Measurements from ENCODE around the gene GRM4.

DNA sequence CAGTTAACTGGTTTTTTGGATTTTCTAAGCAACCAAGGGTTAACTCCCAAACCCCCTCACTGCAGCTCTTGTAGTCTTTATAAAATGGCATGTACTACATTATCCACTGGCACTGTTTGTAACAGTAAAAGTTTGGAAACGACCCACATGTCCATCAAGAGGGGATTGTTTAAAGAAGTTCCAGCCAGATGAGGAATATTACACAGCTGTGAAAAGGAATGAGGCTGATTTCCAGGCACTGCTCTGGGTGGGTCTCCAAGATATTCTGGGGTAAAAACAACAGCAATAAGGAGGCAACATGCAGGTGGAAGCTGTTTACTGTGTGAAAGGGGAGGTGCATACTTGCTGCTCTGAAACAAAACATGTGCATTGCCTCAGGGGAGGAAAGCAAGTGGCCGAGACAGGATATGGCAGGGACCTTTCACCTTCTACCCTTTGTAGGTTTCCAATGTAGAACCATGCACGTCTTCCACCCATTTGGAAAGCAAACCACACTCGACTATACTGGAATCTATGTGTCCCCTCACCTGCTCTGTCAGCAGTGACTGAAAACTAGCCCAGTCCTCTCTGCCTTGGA lies 51.9 kb downstream of the GRM4 start:
- TF ChIP-seq POLR2A (IDR thresholded peaks at IDR 0.05) (no peak), POLR2AphosphoS5 (IDR thresholded peaks at IDR 0.05) (no peak), EP300 (IDR thresholded peaks at IDR 0.05) (no peak)
- TF ChIP-seq, protein P1, sequence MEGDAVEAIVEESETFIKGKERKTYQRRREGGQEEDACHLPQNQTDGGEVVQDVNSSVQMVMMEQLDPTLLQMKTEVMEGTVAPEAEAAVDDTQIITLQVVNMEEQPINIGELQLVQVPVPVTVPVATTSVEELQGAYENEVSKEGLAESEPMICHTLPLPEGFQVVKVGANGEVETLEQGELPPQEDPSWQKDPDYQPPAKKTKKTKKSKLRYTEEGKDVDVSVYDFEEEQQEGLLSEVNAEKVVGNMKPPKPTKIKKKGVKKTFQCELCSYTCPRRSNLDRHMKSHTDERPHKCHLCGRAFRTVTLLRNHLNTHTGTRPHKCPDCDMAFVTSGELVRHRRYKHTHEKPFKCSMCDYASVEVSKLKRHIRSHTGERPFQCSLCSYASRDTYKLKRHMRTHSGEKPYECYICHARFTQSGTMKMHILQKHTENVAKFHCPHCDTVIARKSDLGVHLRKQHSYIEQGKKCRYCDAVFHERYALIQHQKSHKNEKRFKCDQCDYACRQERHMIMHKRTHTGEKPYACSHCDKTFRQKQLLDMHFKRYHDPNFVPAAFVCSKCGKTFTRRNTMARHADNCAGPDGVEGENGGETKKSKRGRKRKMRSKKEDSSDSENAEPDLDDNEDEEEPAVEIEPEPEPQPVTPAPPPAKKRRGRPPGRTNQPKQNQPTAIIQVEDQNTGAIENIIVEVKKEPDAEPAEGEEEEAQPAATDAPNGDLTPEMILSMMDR (IDR thresholded peaks at IDR 0.05) = no peak
